DOHH2 (cell line): ENCODE measurements around the gene GALR2.
"Not testable (repeated sequence)": the region's sequence is repeated elsewhere in the genome, so short reads cannot be mapped to it uniquely, and the experiment has no call there.

ENCODE experiments used
- CTCF ChIP-seq: fragments of 200-600 bp; sonication (generic); IDR thresholded peaks from one replicate; pipeline ENCODE4 v1.5.1; 2014; ENCODE audit warnings: antibody characterized with exemption, mild to moderate bottlenecking, low read depth, low read length; ENCODE audit not compliant: poor library complexity, severe bottlenecking
- EZH2phosphoT487 ChIP-seq: fragments of 200-600 bp; sonication (generic); IDR thresholded peaks from 2 replicates; pipeline ENCODE4 v1.6.1; 2017; ENCODE audit warnings: borderline replicate concordance, mild to moderate bottlenecking, antibody characterized with exemption, low read length, moderate library complexity, mixed read lengths

GRCh38 chr17:76042868-76043267, 31.7 kb upstream of the GALR2 start:
- TF ChIP-seq CTCF, EZH2phosphoT487: not testable (repeated sequence)
